ENCODE measurements around the gene CARD16. TPM values are rescaled to one million over a fixed set of nuclear protein-coding genes. Genes with fewer than 3 reads are reported as not detected.
"Not testable (repeated sequence)": the region's sequence is repeated elsewhere in the genome, so short reads cannot be mapped to it uniquely, and the experiment has no call there.

CARD16 gene
- total and polyA plus RNA-seq, 3 donors from 2014 or later: 1.4 to 5.7 (median 1.5) TPM

- no peak overlapping the region for H3K4me3 ChIP-seq
- no peaks in the 10 kb centered on the region for H3K9me3 ChIP-seq
- intact Hi-C loops (cut with DNase I; ENCODE audit: low total_unique reads): no loop called here
- no peaks in the 10 kb centered on the region for H3K4me1 ChIP-seq
- no peaks in the 10 kb centered on the region for H3K36me3 ChIP-seq (ENCODE audit: low read depth, missing control alignments)
- H3K27ac ChIP-seq: no peak overlapping the region
- TF ChIP-seq CTCF (IDR thresholded peaks at IDR 0.05) (no peak), POLR2A (IDR thresholded peaks at IDR 0.05) (no peak)
- no peak for DNase-seq
- 87 to 89% methylated on average over 3 of the region's 3 CpGs for WGBS, 2 donors
- no peaks in the 10 kb centered on the region for H3K27me3 ChIP-seq
These were observed 33.1 kb upstream of the CARD16 start for GRCh38 chr11:105078283-105078682.

DNA sequence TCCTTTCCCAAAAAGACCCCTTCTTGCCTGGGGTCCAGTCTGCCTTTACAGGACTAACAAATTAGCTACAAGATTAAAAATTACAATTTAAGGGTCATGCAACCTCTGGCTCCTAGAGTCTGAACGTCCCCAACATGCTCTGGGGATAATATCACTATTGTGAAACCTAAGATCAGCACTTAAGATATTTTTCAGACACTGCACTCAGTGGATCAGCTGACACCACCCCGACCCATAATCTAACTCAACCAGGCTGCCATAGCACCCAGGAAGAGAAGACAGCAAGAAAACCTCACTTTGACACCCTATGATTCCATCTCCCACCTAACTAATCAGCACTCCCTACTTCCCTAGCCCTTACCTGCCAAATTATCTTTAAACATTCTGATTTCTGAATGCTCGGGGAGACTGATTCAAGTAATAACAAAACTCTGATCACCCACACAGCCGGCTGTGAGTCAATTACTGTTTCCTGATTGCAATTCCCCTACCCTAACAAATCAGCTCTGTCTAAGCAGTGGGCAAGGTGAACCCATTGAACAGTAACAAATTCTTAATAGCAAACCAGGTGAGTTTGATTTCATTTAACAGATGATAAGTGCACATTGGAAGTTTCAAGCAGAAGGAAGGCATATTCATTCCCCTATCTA is 32.1 kb upstream of the CARD16 start:
- H3K4me1 ChIP-seq; DNase-seq; H3K27me3 ChIP-seq; H3K9me3 ChIP-seq; H3K36me3 ChIP-seq (ENCODE audit: low read depth, missing control alignments); intact Hi-C loops (cut with DNase I; ENCODE audit: low total_unique reads); H3K27ac ChIP-seq; H3K4me3 ChIP-seq: not testable (repeated sequence)
- WGBS, 2 donors: 84 to 87% methylated on average over 4 of the region's 4 CpGs

DNA sequence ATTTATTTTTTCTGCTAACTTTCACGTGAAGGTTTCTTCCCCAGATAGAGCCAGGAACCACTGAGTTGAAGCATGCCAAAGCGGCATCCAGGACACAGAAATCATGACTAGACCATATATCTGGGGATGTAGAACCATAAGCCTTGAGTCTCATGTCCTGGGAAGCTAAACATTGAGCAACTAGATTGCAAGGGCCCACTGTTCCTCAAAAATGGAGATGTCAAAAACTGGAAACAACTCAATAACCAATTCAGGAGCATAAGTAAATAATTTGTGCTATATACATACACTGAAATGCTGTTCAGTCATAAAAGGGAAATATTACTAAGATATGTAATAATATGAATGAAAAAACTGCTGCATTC is 29.0 kb upstream of the CARD16 start:
- TF ChIP-seq POLR2A (IDR thresholded peaks at IDR 0.05): no peak
- TF ChIP-seq CTCF (IDR thresholded peaks at IDR 0.05): no peak
- intact Hi-C loops (cut with DNase I; ENCODE audit: low total_unique reads): no loop called here
- H3K36me3 ChIP-seq (ENCODE audit: low read depth, missing control alignments): no peaks in the 10 kb centered on the region
- DNase-seq: no peak
- no peaks in the 10 kb centered on the region for H3K27me3 ChIP-seq
- H3K4me1 ChIP-seq: no peaks in the 10 kb centered on the region
- H3K27ac ChIP-seq: no peak overlapping the region
- no peak overlapping the region for H3K4me3 ChIP-seq
- H3K9me3 ChIP-seq: no peaks in the 10 kb centered on the region
- 78 to 84% methylated on average over 2 of the region's 2 CpGs for WGBS, 2 donors

DNA sequence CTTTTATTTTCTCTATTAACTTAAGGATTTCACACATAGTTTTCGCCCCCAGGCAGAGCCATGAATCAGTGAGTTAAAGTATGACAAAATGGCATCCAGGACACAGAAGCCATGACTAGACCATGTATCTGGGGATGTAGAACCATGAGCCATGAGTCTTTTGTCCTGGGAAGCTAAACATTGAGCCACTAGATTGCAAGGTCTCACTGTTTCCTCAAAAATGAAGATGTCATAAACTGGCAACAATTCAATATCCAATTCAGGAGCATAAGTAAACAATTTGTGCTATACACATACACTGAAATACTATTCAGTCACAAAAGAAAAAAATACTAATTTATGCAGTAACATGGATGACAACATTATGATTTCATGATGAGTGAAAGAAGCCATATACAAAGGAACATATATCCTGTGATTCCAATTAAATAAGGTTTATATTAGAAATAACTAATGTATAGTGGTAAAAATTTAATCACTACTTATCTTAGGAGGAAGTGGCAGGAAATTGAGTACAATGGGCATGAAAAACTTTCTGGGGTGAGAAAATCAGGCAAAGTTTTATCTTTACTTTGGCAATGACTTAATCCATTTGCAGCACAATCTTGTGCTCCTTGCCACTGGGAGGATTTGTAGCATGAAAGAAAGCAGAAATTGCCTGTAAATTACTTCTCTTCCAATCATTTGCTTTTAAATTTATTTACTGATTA is 28.5 kb upstream of the CARD16 start:
- H3K9me3 ChIP-seq: no peaks in the 10 kb centered on the region
- H3K27ac ChIP-seq: no peak overlapping the region
- H3K36me3 ChIP-seq (ENCODE audit: low read depth, missing control alignments): no peaks in the 10 kb centered on the region
- intact Hi-C loops (cut with DNase I; ENCODE audit: low total_unique reads): no loop called here
- no peak for TF ChIP-seq CTCF (IDR thresholded peaks at IDR 0.05)
- no peak for TF ChIP-seq POLR2A (IDR thresholded peaks at IDR 0.05)
- DNase-seq: no peak
- H3K4me1 ChIP-seq: no peaks in the 10 kb centered on the region
- H3K4me3 ChIP-seq: no peak overlapping the region
- no peaks in the 10 kb centered on the region for H3K27me3 ChIP-seq
- 100% methylated on average over 1 of the region's 1 CpG for WGBS, 2 donors

DNA sequence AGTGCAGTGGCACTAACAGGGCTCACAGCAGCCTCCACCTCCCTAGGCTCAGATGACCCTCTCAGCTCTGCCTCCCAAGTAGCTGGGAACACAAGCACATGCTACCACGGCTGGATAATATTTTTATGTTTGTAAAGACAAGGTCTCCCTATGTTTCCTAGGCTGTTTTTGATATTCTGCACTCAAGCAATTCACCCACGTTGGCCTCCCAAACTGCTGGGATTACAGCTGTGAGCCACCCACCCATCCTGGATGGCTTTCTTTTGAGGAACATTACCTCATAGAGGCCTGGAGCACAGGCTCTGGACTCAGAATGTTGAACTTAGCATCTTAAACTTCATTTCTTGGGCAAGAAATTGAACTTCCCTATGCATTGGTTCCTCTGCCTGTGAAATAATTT is 26.9 kb upstream of the CARD16 start:
- H3K36me3 ChIP-seq (ENCODE audit: low read depth, missing control alignments); H3K4me3 ChIP-seq; DNase-seq; H3K27me3 ChIP-seq; H3K27ac ChIP-seq; H3K9me3 ChIP-seq; intact Hi-C loops (cut with DNase I; ENCODE audit: low total_unique reads); H3K4me1 ChIP-seq: not testable (repeated sequence)
- WGBS, 2 donors: 70% methylated on average over 2 of the region's 2 CpGs; no CpG with 5 or more reads in 1 of the 2 donors
